VCaP (cell line): Measurements from ENCODE around the gene UNC13C.

ENCODE experiments used
- H3K27ac ChIP-seq: fragments of 450-650 bp; 2 replicates; pipeline ENCODE4 v1.5.1; 2017
- CTCF ChIP-seq: fragments of 450-650 bp; conservative IDR thresholded peaks from 2 replicates; pipeline ENCODE4 v1.5.1; 2017; ENCODE audit warnings: mild to moderate bottlenecking, moderate library complexity

Gene UNC13C

GRCh38 chr15:54046093-54046492, 67.9 kb downstream of the UNC13C start:
- H3K27ac ChIP-seq: no peak overlapping the region
- no peak for TF ChIP-seq CTCF

GRCh38 chr15:54064365-54064764, 86.1 kb downstream of the UNC13C start:
- TF ChIP-seq CTCF: no peak
- no peak overlapping the region for H3K27ac ChIP-seq

- TF ChIP-seq CTCF: no peak
- no peak overlapping the region for H3K27ac ChIP-seq
Observed at GRCh38 chr15:54066403-54066802, 88.2 kb downstream of the UNC13C start.

GRCh38 chr15:54082836-54083492, 104.7 kb downstream of the UNC13C start:
- TF ChIP-seq CTCF: peak; percentile 88
- no peak overlapping the region for H3K27ac ChIP-seq

- no peak overlapping the region for H3K27ac ChIP-seq
- TF ChIP-seq CTCF: no peak
Observed at GRCh38 chr15:54083501-54083900, 105.3 kb downstream of the UNC13C start.

- H3K27ac ChIP-seq: no peak overlapping the region
- no peak for TF ChIP-seq CTCF
Observed at GRCh38 chr15:54083991-54084390, 105.8 kb downstream of the UNC13C start.

GRCh38 chr15:54088837-54089236, 110.6 kb downstream of the UNC13C start:
- no peak for TF ChIP-seq CTCF
- no peak overlapping the region for H3K27ac ChIP-seq
